ENCODE results near the gene SNRNP200.

The SNRNP200 gene

GRCh38 chr2:96326564-96326963, 21.2 kb upstream of the SNRNP200 start:
- Histone ChIP-seq H3K9me3 (ENCODE audit: control insufficient read depth, low read length) (no peaks in the 10 kb centered on the region), H3K27me3 (ENCODE audit: control insufficient read depth, insufficient read depth, low read length) (no peaks in the 10 kb centered on the region), H3K36me3 (ENCODE audit: control insufficient read depth, insufficient read depth, low read length) (no peaks in the 10 kb centered on the region), H3K4me2 (ENCODE audit: low read length) (no peak overlapping the region), H2AFZ (no peak overlapping the region), H3K4me3 (ENCODE audit: low read depth, low read length) (no peak overlapping the region), H3K27ac (no peak overlapping the region), H3K79me2 (no peaks in the 10 kb centered on the region), H3K4me1 (peaks cover 7% of the 10 kb centered on the region), H3K9ac (no peak overlapping the region)
- no peak for TF ChIP-seq CTCF (IDR thresholded peaks at IDR 0.05)

- Histone ChIP-seq H3K27me3 (ENCODE audit: control insufficient read depth, insufficient read depth, low read length) (no peaks in the 10 kb centered on the region), H3K9ac (no peak overlapping the region), H3K4me3 (ENCODE audit: low read depth, low read length) (peak overlapping the region; percentile 8), H3K4me1 (peaks cover 7% of the 10 kb centered on the region), H3K79me2 (no peaks in the 10 kb centered on the region), H2AFZ (no peak overlapping the region), H3K36me3 (ENCODE audit: control insufficient read depth, insufficient read depth, low read length) (no peaks in the 10 kb centered on the region), H3K9me3 (ENCODE audit: control insufficient read depth, low read length) (no peaks in the 10 kb centered on the region), H3K4me2 (ENCODE audit: low read length) (peak overlapping the region; percentile 31), H3K27ac (no peak overlapping the region)
- TF ChIP-seq CTCF (IDR thresholded peaks at IDR 0.05): no peak
These were observed 20.5 kb upstream of the SNRNP200 start for GRCh38 chr2:96325884-96326255.

GRCh38 chr2:96325041-96325883, 19.9 kb upstream of the SNRNP200 start, which contains the start of gene ITPRIPL1:
Gene ITPRIPL1 (plus strand): TSS chr2:96325317. CDS start chr2:96325840, 523 bp downstream.
- no peaks in the 10 kb centered on the region for H3K27me3 ChIP-seq (ENCODE audit: control insufficient read depth, insufficient read depth, low read length)
- H3K79me2 ChIP-seq: no peaks in the 10 kb centered on the region
- H3K27ac ChIP-seq: no peak within 1 kb of the TSS
- no peaks in the 10 kb centered on the region for H3K9me3 ChIP-seq (ENCODE audit: control insufficient read depth, low read length)
- no peaks in the 10 kb centered on the region for H3K36me3 ChIP-seq (ENCODE audit: control insufficient read depth, insufficient read depth, low read length)
- peak within 1 kb of the TSS; percentile 8 for H3K4me3 ChIP-seq (ENCODE audit: low read depth, low read length)
- no peak for TF ChIP-seq CTCF (IDR thresholded peaks at IDR 0.05)
- H3K4me1 ChIP-seq: peaks cover 7% of the 10 kb centered on the region
- H2AFZ ChIP-seq: peak within 1 kb of the TSS; percentile 62
- peak within 1 kb of the TSS; percentile 32 for H3K4me2 ChIP-seq (ENCODE audit: low read length)
- H3K9ac ChIP-seq: no peak within 1 kb of the TSS

- Histone ChIP-seq H3K27me3 (ENCODE audit: control insufficient read depth, insufficient read depth, low read length) (no peaks in the 10 kb centered on the region), H3K9me3 (ENCODE audit: control insufficient read depth, low read length) (no peaks in the 10 kb centered on the region), H3K9ac (no peak overlapping the region), H3K79me2 (no peaks in the 10 kb centered on the region), H3K36me3 (ENCODE audit: control insufficient read depth, insufficient read depth, low read length) (no peaks in the 10 kb centered on the region), H3K4me2 (ENCODE audit: low read length) (peak overlapping the region; percentile 32), H3K4me3 (ENCODE audit: low read depth, low read length) (peak overlapping the region; percentile 8), H3K4me1 (peaks cover 7% of the 10 kb centered on the region), H3K27ac (no peak overlapping the region), H2AFZ (no peak overlapping the region)
- TF ChIP-seq CTCF (IDR thresholded peaks at IDR 0.05): no peak
These were observed 19.3 kb upstream of the SNRNP200 start for GRCh38 chr2:96324721-96325040.

- Histone ChIP-seq H3K27me3 (ENCODE audit: control insufficient read depth, insufficient read depth, low read length) (no peaks in the 10 kb centered on the region), H3K4me3 (ENCODE audit: low read depth, low read length) (no peak overlapping the region), H3K79me2 (no peaks in the 10 kb centered on the region), H3K9me3 (ENCODE audit: control insufficient read depth, low read length) (no peaks in the 10 kb centered on the region), H3K4me1 (peaks cover 3% of the 10 kb centered on the region), H3K9ac (no peak overlapping the region), H3K36me3 (ENCODE audit: control insufficient read depth, insufficient read depth, low read length) (no peaks in the 10 kb centered on the region), H2AFZ (no peak overlapping the region), H3K4me2 (ENCODE audit: low read length) (no peak overlapping the region), H3K27ac (no peak overlapping the region)
- TF ChIP-seq CTCF (IDR thresholded peaks at IDR 0.05): no peak
These were observed 18.5 kb upstream of the SNRNP200 start for GRCh38 chr2:96323849-96324248.
